Measurements from ENCODE around the gene DEFB128.
"Not testable (repeated sequence)": the region's sequence is repeated elsewhere in the genome, so short reads cannot be mapped to it uniquely, and the experiment has no call there.

The DEFB128 gene

DNA sequence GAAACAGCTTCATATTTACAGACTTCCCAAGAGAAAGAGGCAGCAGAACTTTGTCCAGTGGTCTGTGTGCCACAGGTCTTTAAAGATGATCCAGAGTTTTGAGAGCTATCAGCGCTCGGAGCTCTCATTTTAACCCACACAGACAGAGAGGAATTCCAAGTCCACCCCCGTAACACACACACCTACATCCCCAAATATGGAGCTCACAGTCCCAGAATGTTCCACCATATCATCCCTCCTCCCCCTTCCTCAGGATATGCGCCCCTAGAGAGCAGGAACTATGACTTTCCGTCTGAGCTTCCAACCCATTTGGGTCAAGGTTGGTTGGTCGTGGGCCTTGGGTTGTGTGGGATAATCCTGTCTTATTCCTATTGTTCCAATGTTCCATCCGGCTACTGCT lies at the start of gene DEFB128:
Gene DEFB128, minus strand, starts transcription at position 101 of the 400 bp plus-strand sequence. Its CDS starts 88 bp downstream, at position 13.
- in situ Hi-C loops (cut with MboI; ENCODE audit: low sequenced_read_pairs): no loop called here

DNA sequence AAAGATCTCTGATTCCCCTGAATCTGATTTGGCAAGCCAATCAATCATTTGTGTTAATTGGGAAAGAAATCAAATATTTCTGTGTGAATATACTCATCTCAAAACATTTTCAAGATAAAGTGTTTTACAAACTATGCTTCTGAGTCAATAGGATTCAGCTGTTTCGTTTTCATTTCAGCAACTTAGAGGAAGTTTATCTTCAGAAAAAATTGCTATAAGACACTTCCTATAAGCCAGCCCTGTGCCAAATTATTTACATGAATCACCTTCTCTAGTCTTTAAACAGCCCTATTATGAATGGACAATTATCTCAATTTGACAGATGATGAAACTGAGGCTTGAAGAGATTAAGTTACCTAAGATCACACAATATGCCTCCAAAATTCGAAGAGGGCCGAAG lies 48.4 kb upstream of the DEFB128 start:
- in situ Hi-C loops (cut with MboI; ENCODE audit: low sequenced_read_pairs): no loop called here

DNA sequence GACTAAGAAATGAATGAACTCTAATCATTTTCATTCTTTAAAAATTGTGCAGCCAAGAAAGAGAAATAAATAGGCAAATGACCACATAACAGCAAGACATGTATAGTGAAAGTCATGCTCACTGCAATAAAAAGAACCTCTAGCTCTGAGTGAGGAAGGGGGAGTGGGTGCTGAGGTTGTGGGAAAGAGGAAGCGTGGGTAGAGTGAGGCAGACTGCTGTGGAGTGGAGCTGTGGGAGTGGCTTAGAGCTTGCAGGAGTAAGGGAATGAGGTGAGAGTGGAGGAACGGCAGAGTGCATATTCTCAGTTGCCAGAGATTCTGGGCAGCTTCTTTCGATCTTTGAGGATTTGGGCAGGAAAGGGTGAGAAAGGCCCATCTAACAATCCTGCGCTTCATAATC lies 48.0 kb upstream of the DEFB128 start:
- in situ Hi-C loops (cut with MboI; ENCODE audit: low sequenced_read_pairs): no loop called here

DNA sequence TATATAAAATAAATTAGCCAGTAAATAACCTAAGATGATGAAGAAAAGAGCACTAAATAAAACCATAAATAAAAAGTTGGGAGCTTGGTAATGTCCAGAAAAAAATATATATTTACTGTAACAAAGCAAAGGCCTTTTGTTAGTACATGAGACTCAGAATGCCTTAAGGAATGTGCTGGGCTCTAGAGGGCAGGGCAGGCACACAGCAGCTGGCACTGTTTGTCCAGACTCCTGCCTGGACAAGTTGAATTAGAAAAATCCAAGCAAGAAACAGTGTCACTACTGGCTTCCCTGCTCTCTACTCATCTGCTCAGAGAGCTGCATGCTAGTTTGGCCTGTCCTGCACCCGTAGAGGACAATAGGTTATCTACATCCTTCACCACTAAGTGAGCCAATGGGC lies 46.4 kb upstream of the DEFB128 start:
- in situ Hi-C loops (cut with MboI; ENCODE audit: low sequenced_read_pairs): no loop called here

- in situ Hi-C loops (cut with MboI; ENCODE audit: low sequenced_read_pairs): no loop called here
Measured at GRCh38 chr20:227439-228105, 38.1 kb upstream of the DEFB128 start.

GRCh38 chr20:226958-227357 lies 37.4 kb upstream of the DEFB128 start, which contains the start of gene DEFB129:
Gene DEFB129 (plus strand): TSS chr20:227258. CDS start chr20:227289, 31 bp downstream.
- in situ Hi-C loops (cut with MboI; ENCODE audit: low sequenced_read_pairs): no loop called here

DNA sequence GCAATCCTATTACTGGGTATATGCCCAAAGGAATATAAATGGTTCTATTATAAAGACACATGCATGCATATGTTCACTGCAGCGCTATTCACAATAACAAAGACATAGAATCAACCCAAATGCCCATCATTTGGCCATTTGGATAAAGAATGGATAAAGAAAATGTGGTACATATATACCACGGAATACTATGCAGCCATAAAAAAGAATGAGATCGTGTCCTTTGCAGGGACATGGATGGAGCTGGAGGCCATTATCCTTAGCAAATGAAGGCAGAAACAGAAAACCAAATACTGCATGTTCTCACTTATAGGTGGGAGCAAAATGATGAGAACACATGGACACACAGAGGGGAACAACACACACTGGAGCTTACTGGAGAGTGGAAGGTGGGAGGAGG lies 36.4 kb upstream of the DEFB128 start:
- in situ Hi-C loops (cut with MboI; ENCODE audit: low sequenced_read_pairs): not testable (repeated sequence)

DNA sequence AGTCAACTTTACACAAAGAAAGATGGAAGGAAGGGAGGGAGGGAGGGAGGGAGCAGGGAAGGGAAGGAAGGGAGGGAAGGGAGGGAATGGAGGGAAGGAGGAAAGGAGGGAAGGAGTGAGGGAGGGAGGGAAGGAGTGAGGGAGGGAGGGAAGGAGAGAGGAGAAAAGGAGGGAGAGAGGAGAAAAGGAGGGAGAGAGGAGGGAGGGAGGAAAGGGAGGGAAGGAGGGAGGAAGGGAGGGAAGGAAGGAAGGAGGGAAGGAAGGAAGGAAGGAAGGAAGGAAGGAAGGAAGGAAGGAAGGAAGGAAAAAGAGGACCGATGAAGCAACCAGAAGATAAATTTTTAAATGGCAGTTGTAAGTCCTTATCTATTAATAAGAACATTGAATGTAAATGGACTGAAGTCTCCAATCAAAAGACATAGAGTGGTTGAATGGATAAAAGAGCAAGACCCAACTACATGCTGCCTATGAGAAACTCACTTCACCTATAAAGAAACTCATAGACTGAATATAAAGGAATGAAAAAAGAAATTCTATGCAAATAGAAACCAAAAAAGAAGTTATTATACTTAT lies 31.8 kb upstream of the DEFB128 start:
- in situ Hi-C loops (cut with MboI; ENCODE audit: low sequenced_read_pairs): no loop called here

DNA sequence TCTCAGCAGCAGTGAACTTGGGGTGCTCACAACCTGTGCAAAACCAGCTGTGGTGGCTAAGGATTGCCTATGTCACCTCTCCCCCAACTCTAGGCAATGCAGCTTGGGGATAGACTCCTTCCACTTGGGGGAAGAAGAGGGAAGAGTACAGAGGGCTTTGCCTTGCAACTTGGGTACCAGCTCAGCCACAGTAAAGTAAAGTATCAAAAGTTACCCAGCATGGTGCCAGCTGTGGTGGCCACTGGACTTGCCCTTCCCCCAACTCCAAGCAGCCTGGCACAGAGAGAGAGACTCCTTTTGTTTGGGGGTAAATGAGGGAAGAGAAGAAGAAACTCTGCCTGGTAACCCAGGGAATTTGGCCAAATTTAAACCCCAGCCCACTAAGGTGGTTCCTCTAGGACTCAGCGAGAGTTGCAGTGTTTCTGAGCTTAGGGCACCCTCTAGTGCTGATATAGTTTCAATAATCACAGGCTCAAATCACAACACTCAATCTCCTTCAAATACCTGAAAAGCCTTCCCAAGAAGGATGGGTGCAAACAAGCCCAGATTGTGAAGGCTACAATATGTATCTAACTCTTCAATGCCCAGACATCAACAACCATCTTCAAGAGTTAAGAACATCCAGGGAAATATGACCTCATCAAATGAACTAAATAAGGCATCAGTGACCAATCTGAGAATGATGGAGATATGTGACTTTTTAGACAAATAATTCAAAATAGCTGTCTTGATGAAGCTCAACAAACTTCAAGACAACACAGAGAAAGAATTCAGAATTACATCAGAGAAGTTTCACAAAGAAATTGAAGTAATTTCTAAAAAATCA lies 30.0 kb upstream of the DEFB128 start:
- in situ Hi-C loops (cut with MboI; ENCODE audit: low sequenced_read_pairs): no loop called here

- in situ Hi-C loops (cut with MboI; ENCODE audit: low sequenced_read_pairs): no loop called here
Measured at GRCh38 chr20:217266-217665, 27.8 kb upstream of the DEFB128 start.

GRCh38 chr20:215796-216195 lies 26.3 kb upstream of the DEFB128 start:
- in situ Hi-C loops (cut with MboI; ENCODE audit: low sequenced_read_pairs): no loop called here

GRCh38 chr20:214383-214782 lies 24.9 kb upstream of the DEFB128 start:
- in situ Hi-C loops (cut with MboI; ENCODE audit: low sequenced_read_pairs): no loop called here

- in situ Hi-C loops (cut with MboI; ENCODE audit: low sequenced_read_pairs): no loop called here
Measured at GRCh38 chr20:210809-211502, 21.4 kb upstream of the DEFB128 start.

- in situ Hi-C loops (cut with MboI; ENCODE audit: low sequenced_read_pairs): no loop called here
Measured at GRCh38 chr20:208942-209566, 19.5 kb upstream of the DEFB128 start.

GRCh38 chr20:203630-204029 lies 14.1 kb upstream of the DEFB128 start:
- in situ Hi-C loops (cut with MboI; ENCODE audit: low sequenced_read_pairs): not testable (repeated sequence)

GRCh38 chr20:199996-200395 lies 10.5 kb upstream of the DEFB128 start:
- in situ Hi-C loops (cut with MboI; ENCODE audit: low sequenced_read_pairs): no loop called here

DNA sequence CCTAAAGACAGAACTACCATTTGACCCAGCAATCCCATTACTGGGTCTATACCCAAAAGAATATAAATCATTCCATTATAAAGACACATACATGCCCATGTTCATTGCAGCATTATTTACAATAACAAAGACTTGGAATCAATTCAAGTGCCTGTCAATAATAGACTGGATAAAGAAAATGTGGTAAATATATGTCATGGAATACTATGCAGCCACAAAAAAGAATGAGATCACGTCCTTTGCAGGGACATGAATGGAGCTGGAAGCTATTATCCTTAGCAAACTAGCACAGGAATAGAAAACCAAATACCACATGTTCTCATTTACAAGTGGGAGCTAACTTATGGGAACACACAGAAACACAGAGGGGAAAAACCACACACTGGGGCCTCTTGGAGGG lies 8.7 kb upstream of the DEFB128 start:
- in situ Hi-C loops (cut with MboI; ENCODE audit: low sequenced_read_pairs): no loop called here

GRCh38 chr20:187733-188132 lies 1.8 kb downstream of the DEFB128 start:
- in situ Hi-C loops (cut with MboI; ENCODE audit: low sequenced_read_pairs): no loop called here

- in situ Hi-C loops (cut with MboI; ENCODE audit: low sequenced_read_pairs): no loop called here
Measured at GRCh38 chr20:184288-184687, 5.2 kb downstream of the DEFB128 start.

DNA sequence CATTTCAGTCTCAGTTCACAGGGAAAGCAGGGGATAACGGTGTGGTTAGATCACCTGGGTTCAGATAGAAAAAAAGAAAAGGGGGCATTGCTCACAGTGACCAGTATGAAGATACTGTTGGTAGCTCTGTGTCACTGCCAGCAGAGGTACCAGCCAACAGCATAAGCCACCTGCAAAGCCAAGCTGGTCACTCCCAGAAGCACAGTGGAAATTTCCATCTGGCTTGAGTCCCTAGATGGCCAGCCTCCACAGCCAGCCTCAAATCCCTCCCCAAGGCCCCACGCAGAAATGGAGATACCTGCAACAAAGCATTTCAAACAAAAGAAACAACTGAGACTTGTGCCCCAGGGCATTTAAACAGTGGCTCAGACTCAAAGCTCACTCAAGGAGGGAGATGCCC lies 20.6 kb downstream of the DEFB128 start:
- in situ Hi-C loops (cut with MboI; ENCODE audit: low sequenced_read_pairs): no loop called here

- in situ Hi-C loops (cut with MboI; ENCODE audit: low sequenced_read_pairs): no loop called here
Measured at GRCh38 chr20:164618-165017, 24.9 kb downstream of the DEFB128 start.
